ENCODE data around the gene ANK3.

Gene ANK3

GRCh38 chr10:60389413-60390025, at the start of gene ANK3:
Gene ANK3 (minus strand): TSS chr10:60389875. CDS start chr10:60389538, 337 bp downstream.
- DNase-seq, result no peak

- DNase-seq, result no peak
Measured at GRCh38 chr10:60434418-60435046, 44.9 kb upstream of the ANK3 start.

GRCh38 chr10:60433684-60434083, 44.0 kb upstream of the ANK3 start:
- DNase-seq, result no peak

GRCh38 chr10:60430836-60431597, 41.3 kb upstream of the ANK3 start:
- DNase-seq, result no peak

GRCh38 chr10:60430017-60430416, 40.3 kb upstream of the ANK3 start:
- DNase-seq, result no peak

GRCh38 chr10:60429084-60429849, 39.6 kb upstream of the ANK3 start:
- no peak for DNase-seq

GRCh38 chr10:60428387-60428737, 38.7 kb upstream of the ANK3 start:
- no peak for DNase-seq

GRCh38 chr10:60427709-60428386, 38.2 kb upstream of the ANK3 start:
- DNase-seq, result no peak

- DNase-seq, result no peak
Measured at GRCh38 chr10:60427148-60427547, 37.5 kb upstream of the ANK3 start.

- DNase-seq, result no peak
Measured at GRCh38 chr10:60426425-60426824, 36.8 kb upstream of the ANK3 start.

GRCh38 chr10:60425392-60426110, 35.9 kb upstream of the ANK3 start:
- no peak for DNase-seq

- no peak for DNase-seq
Measured at GRCh38 chr10:60424971-60425370, 35.3 kb upstream of the ANK3 start.

- DNase-seq, result no peak
Measured at GRCh38 chr10:60423920-60424319, 34.2 kb upstream of the ANK3 start.

GRCh38 chr10:60422809-60423208, 33.1 kb upstream of the ANK3 start:
- DNase-seq, result no peak

- DNase-seq, result no peak
Measured at GRCh38 chr10:60420991-60421894, 31.6 kb upstream of the ANK3 start.

GRCh38 chr10:60419249-60419648, 29.6 kb upstream of the ANK3 start:
- DNase-seq, result no peak

GRCh38 chr10:60417901-60418300, 28.2 kb upstream of the ANK3 start:
- no peak for DNase-seq

GRCh38 chr10:60417024-60417423, 27.3 kb upstream of the ANK3 start:
- no peak for DNase-seq

GRCh38 chr10:60414877-60415585, 25.4 kb upstream of the ANK3 start:
- no peak for DNase-seq

GRCh38 chr10:60414111-60414510, 24.4 kb upstream of the ANK3 start:
- DNase-seq, result no peak
